MM.1S (cell line): ENCODE measurements around the gene FOXD1.

Source experiments
- DNase-seq: peaks from one replicate; pipeline ENCODE4 v3.0.0-alpha.2; 2015
- H2AFZ ChIP-seq: fragments of 300-600 bp; sonication (generic); 2 replicates; pipeline ENCODE4 v1.6.0; 2016; ENCODE audit warnings: antibody characterized with exemption, low read length
- H3F3A ChIP-seq: fragments of 300-600 bp; sonication (generic); 2 replicates; pipeline ENCODE4 v1.6.1; 2016; ENCODE audit warnings: mild to moderate bottlenecking, antibody characterized with exemption, low read length, moderate library complexity, mixed read lengths; ENCODE audit not compliant: insufficient read depth
- H3K27ac ChIP-seq: fragments of 300-600 bp; sonication (generic); 2 replicates; pipeline ENCODE4 v1.5.1; 2016; ENCODE audit warnings: mild to moderate bottlenecking, low read length
- H3K27me3 ChIP-seq: fragments of 300-600 bp; sonication (generic); replicated peaks from 2 replicates; pipeline ENCODE4 v1.6.0; 2016; ENCODE audit warnings: low read length; ENCODE audit not compliant: insufficient read depth
- H3K36me3 ChIP-seq: fragments of 300-600 bp; sonication (generic); replicated peaks from 2 replicates; pipeline ENCODE4 v1.6.1; 2016; ENCODE audit warnings: mild to moderate bottlenecking, low read length, mixed read lengths; ENCODE audit not compliant: insufficient read depth
- H3K4me1 ChIP-seq: fragments of 300-600 bp; sonication (generic); 2 replicates; pipeline ENCODE4 v1.6.1; 2016; ENCODE audit warnings: low read length, mixed read lengths
- H3K4me2 ChIP-seq: fragments of 300-600 bp; sonication (generic); 2 replicates; pipeline ENCODE4 v1.6.0; 2016; ENCODE audit warnings: low read depth, low read length
- H3K4me3 ChIP-seq: fragments of 300-600 bp; sonication (generic); 2 replicates; pipeline ENCODE4 v1.5.1; 2016; ENCODE audit warnings: low read length, mixed read lengths
- H3K79me2 ChIP-seq: fragments of 300-600 bp; sonication (generic); 2 replicates; pipeline ENCODE4 v1.6.1; 2016; ENCODE audit warnings: mixed run types, low read length, mixed read lengths
- H3K9ac ChIP-seq: fragments of 300-600 bp; sonication (generic); 2 replicates; pipeline ENCODE4 v1.6.1; 2016; ENCODE audit warnings: low read length, mixed read lengths
- H3K9me2 ChIP-seq: fragments of 300-600 bp; sonication (generic); replicated peaks from 2 replicates; pipeline ENCODE4 v1.6.1; 2016; ENCODE audit warnings: mild to moderate bottlenecking, low read length, mixed read lengths; ENCODE audit not compliant: insufficient read depth
- H3K9me3 ChIP-seq: fragments of 300-600 bp; sonication (generic); replicated peaks from 2 replicates; pipeline ENCODE4 v1.6.1; 2016; ENCODE audit warnings: mild to moderate bottlenecking, low read length, mixed read lengths; ENCODE audit not compliant: insufficient read depth
- H4K20me1 ChIP-seq: fragments of 300-600 bp; sonication (generic); 2 replicates; pipeline ENCODE4 v1.6.1; 2016; ENCODE audit warnings: mild to moderate bottlenecking, low read length, moderate library complexity, mixed read lengths; ENCODE audit not compliant: insufficient read depth
- EZH2 ChIP-seq: fragments of 300-600 bp; sonication (generic); optimal IDR thresholded peaks from 2 replicates; pipeline ENCODE3; 2017; ENCODE audit warnings: low read depth, mild to moderate bottlenecking, antibody characterized with exemption, low read length, mixed read lengths
- EZH2phosphoT487 ChIP-seq: fragments of 300-600 bp; sonication (generic); IDR thresholded peaks from 2 replicates; pipeline ENCODE4 v1.6.1; 2018; ENCODE audit warnings: antibody characterized with exemption, low read length
- TF ChIP-seq, protein P1 (sequence below): fragments of 300-600 bp; sonication (generic); IDR thresholded peaks from 2 replicates; pipeline ENCODE4 v1.5.1; 2016; ENCODE audit warnings: antibody characterized with exemption, low read length, mixed read lengths

FOXD1 gene

DNA sequence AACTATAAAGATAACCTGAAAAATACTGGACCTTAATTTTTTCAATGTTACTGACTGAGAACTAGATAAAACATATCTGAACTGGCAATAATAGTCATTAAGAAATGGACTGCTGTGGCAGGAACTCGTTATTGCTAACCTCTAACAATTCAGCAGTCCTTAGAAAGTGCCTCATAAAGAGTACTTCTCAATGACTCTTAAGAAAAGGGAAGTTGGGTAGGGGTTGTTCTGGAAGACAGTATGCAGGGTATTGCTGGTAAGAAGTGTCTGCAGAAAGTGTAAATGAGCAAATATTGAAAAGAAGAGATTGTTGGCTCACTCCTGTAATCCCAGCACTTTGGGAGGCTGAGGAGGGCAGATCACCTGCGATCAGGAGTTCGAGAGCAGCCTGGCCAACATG lies 27.9 kb downstream of the FOXD1 start:
- Histone ChIP-seq H4K20me1 (no peaks in the 10 kb centered on the region), H3K9me3 (no peaks in the 10 kb centered on the region), H3K4me1 (no peaks in the 10 kb centered on the region), H2AFZ (no peak overlapping the region), H3K4me2 (no peak overlapping the region), H3K27ac (no peak overlapping the region), H3K9ac (no peak overlapping the region), H3K79me2 (no peaks in the 10 kb centered on the region), H3F3A (no peaks in the 10 kb centered on the region), H3K9me2 (no peaks in the 10 kb centered on the region), H3K27me3 (no peaks in the 10 kb centered on the region), H3K36me3 (no peaks in the 10 kb centered on the region), H3K4me3 (no peak overlapping the region)
- no peak for DNase-seq
- no peak for TF ChIP-seq EZH2
- TF ChIP-seq EZH2phosphoT487: no peak
- TF ChIP-seq, protein P1, sequence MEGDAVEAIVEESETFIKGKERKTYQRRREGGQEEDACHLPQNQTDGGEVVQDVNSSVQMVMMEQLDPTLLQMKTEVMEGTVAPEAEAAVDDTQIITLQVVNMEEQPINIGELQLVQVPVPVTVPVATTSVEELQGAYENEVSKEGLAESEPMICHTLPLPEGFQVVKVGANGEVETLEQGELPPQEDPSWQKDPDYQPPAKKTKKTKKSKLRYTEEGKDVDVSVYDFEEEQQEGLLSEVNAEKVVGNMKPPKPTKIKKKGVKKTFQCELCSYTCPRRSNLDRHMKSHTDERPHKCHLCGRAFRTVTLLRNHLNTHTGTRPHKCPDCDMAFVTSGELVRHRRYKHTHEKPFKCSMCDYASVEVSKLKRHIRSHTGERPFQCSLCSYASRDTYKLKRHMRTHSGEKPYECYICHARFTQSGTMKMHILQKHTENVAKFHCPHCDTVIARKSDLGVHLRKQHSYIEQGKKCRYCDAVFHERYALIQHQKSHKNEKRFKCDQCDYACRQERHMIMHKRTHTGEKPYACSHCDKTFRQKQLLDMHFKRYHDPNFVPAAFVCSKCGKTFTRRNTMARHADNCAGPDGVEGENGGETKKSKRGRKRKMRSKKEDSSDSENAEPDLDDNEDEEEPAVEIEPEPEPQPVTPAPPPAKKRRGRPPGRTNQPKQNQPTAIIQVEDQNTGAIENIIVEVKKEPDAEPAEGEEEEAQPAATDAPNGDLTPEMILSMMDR: no peak

DNA sequence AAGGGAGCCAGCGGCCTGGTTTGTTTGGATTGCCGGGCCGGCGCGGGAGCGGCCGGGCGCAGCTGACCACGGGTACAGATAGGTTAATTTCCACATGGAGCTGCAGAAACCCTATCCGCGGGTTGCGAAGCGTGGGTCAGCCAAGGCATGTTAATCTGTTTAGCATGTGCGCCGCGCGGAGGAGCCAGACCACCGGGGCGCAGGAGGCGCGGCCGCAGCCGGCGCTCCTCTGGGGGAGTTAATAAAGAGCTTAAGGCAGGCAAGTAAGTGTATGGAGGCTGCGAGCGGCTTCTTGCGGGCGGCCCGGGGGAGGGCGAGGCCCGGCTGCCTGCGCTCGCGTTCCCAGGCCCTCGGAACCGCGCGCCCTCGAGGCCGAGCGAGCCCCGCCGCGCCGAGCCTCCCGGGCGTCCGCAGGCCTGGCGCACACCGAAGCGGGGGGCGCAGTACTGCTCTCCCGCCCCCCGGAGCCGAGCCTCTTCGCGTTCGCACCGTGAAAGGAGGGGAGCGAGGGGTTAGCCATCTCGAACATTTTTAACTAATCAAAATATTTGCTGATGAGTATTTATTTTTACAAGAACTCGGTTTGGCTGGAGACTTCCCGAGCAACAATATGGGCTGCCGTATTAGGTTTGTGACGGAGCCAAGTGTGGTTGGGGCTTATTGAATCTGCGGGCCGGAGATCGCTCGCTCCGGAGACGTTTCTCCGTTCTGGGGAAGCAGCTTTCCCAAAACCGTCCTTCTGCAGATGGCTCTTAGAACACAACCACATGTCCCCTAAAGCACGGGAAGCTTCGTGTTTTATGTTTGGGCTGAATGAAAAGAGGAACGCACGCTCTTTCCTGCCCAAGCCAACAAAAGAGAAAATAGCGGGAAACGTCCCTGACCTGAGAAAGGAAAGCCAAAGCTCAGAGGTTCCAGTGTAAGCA lies 28.8 kb downstream of the FOXD1 start:
- no peak overlapping the region for H3K9ac ChIP-seq

DNA sequence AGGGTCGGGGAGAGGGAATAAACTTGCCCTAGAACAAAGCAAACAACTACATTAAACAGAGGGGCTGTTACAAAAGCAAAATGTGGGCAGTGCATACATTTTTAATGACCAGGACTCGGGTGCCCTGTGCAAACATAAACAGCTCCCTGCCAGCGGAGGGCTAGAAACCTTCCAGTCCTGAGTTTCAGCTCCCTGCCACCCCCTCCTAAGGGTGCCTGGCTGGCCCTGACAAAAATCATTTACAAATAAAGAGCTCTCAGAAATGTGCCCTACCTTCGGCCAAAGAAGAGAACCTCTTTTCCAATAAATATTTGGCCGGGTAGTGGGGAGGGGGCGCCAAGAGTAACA lies 29.5 kb downstream of the FOXD1 start:
- H3K36me3 ChIP-seq: no peaks in the 10 kb centered on the region
- no peaks in the 10 kb centered on the region for H4K20me1 ChIP-seq
- H3K4me3 ChIP-seq: no peak overlapping the region
- no peak overlapping the region for H3K4me2 ChIP-seq
- DNase-seq: no peak
- H3K27ac ChIP-seq: no peak overlapping the region
- H2AFZ ChIP-seq: no peak overlapping the region
- no peaks in the 10 kb centered on the region for H3K27me3 ChIP-seq
- H3K79me2 ChIP-seq: no peaks in the 10 kb centered on the region
- TF ChIP-seq, protein P1: no peak
- TF ChIP-seq EZH2: no peak
- no peak for TF ChIP-seq EZH2phosphoT487
- H3F3A ChIP-seq: no peaks in the 10 kb centered on the region
- H3K4me1 ChIP-seq: no peaks in the 10 kb centered on the region
- H3K9me3 ChIP-seq: no peaks in the 10 kb centered on the region
- no peaks in the 10 kb centered on the region for H3K9me2 ChIP-seq
- H3K9ac ChIP-seq: no peak overlapping the region

More for the DNA sequence above, 28.8 kb downstream of the FOXD1 start:
- H3K4me2 ChIP-seq: no peak overlapping the region
- no peaks in the 10 kb centered on the region for H3K9me3 ChIP-seq
- no peak for DNase-seq
- TF ChIP-seq, protein P1: no peak
- no peak for TF ChIP-seq EZH2phosphoT487
- no peak for TF ChIP-seq EZH2
- H3K4me1 ChIP-seq: no peaks in the 10 kb centered on the region
- no peaks in the 10 kb centered on the region for H3K79me2 ChIP-seq
- no peaks in the 10 kb centered on the region for H4K20me1 ChIP-seq
- no peak overlapping the region for H3K4me3 ChIP-seq
- H2AFZ ChIP-seq: no peak overlapping the region
- no peaks in the 10 kb centered on the region for H3K36me3 ChIP-seq
- no peaks in the 10 kb centered on the region for H3K9me2 ChIP-seq
- no peaks in the 10 kb centered on the region for H3F3A ChIP-seq
- no peak overlapping the region for H3K27ac ChIP-seq
- H3K27me3 ChIP-seq: no peaks in the 10 kb centered on the region
